GM18508 (cell line): ENCODE results near the gene PRSS3.
"Not testable (repeated sequence)": the region's sequence is repeated elsewhere in the genome, so short reads cannot be mapped to it uniquely, and the experiment has no call there.

ENCODE experiments used
- ATAC-seq: cut with Tn5 transposase; IDR thresholded peaks from one replicate; pipeline ENCODE4 v1.9.1; 2021; ENCODE audit warnings: moderate number of reproducible peaks; ENCODE audit not compliant: insufficient read depth, unreplicated experiment

Gene PRSS3

DNA sequence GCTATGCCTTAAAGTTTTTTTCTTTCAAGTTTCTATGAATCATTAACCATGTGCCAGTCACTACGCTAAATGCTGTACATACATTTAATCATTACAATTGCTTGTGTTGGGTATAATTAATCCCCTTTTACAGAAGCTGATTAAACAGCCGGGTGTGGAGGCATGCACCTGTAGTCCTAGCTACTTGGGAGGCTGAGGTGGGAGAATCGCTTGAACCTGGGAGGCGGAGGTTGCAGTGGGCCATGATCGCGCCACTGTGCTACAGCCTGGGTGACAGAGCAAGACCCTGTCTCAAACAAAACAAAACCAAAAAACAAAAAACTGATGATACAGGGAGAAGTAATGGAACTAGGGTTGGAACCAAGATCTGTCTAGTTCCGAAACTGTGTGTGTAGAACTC, 20.4 kb downstream of the PRSS3 start:
- ATAC-seq, result no peak

DNA sequence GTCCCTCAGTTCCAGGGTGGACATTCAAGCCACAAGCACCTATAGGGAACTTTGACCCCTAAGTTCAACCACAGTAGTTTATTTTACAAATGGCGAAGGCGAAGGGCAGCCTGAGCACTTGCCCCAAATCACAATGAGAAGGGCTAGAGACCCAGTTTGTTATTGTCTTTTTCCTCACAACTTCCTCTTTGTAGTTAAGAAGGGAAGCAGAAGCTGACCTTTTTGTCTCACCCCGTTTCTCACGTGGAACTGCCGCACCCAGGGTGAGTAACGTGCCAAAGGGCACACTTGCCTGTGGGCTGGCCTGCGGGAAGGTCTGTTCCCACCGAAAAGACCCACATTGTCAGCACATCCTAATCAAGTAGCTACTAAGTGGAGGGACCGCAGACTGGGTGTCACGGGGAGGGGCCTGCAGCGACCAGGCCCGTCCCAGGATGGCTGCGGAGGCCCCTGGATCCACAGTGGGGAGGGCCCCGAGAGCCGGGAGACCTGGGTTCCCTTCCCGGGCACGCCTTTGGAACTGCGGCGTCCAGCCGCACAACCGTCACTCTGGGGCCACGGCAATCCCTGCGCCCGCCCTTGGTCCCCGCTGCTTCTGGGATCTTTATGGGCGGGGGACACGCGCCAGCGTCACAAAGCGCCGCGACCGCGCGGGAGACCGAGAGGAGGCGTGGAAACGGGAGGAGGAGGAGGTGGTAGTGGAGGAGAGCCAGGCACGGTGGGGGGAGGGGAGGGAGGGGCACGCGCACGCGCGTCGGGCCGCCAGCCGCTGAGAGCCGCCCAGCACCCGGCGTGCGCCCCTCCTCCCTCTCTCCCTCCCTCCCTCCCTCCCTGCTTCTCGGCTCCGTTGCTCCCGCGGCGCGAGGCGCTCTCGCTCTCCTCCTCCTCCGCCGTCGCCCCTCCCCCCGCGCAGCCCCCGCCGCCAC, 21.2 kb downstream of the PRSS3 start, which contains the start of gene UBE2R2:
UBE2R2 (plus strand) TSS at position 834 of the 926 bp plus-strand sequence. CDS start 598 bp downstream, outside the sequence.
- ATAC-seq, result peak; percentile 45

DNA sequence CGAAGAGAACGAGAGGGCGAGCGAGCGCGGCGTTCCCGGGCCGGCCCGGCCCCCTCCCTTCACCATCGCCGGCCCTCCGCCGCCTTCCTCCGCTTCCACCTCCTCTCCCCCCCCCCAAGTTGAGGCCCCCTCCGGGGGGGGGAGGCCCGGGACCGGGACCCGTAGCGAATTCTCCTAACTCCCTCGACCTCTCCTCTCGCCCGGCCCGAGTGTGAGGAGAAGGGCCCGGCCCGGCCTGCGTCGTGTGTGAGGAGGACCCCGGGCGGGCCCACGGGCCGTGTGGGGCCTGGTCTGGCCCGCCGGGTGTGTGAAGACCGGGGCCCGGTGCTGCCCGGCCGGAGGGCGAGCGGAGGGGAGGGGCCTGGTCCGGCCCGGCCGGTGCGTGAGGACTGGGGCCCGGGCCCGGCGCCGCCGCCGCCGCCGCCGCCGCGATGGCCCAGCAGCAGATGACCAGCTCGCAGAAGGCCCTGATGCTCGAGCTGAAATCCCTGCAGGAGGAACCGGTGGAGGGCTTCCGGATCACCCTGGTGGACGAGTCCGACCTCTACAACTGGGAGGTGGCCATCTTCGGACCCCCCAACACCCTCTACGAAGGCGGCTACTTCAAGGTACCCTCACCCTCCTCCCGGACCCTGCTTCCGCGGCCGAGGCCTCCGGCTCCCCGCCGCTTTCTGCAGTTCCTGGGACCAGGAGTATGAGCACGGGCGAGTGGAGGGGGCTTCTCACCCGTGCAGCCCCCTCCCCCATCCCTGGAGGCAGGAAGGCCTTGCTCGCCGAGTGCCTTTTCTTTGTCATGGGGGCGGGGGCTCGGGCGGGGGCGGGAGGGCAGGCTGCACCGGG, 22.2 kb downstream of the PRSS3 start:
- ATAC-seq, result no peak

DNA sequence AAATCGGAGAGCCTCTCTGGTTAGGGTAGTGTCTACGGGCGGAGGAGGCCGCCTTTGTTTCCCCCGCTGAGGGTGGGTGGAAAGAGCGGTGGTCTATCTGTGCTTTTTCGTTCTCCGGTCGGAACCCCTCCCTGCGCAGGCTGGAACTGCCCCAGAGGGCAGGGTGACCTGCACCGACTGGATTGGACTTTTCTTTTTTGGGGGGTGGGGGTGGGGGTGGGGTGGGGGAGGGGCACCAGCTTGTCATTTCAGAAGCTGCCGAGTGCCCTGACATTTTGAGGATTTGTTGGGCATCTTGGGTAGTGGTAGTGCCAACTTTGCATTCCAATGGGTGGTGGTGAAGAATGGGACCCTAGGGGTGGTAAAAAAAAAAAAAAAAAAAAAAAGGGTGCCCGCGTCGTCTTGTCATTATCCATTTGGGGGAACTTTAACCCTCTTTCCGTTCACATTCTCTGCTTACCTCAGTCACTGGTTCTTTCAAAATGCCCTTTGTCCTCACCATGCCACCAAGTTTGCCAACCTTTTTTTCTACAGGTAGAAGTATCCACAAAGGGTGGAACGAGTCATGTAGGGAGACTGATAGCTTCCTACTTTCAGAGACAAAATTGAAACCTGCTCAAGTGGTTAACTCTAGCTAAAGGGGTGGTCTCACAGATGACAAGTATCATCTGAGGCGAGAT, 22.9 kb downstream of the PRSS3 start:
- no peak for ATAC-seq

DNA sequence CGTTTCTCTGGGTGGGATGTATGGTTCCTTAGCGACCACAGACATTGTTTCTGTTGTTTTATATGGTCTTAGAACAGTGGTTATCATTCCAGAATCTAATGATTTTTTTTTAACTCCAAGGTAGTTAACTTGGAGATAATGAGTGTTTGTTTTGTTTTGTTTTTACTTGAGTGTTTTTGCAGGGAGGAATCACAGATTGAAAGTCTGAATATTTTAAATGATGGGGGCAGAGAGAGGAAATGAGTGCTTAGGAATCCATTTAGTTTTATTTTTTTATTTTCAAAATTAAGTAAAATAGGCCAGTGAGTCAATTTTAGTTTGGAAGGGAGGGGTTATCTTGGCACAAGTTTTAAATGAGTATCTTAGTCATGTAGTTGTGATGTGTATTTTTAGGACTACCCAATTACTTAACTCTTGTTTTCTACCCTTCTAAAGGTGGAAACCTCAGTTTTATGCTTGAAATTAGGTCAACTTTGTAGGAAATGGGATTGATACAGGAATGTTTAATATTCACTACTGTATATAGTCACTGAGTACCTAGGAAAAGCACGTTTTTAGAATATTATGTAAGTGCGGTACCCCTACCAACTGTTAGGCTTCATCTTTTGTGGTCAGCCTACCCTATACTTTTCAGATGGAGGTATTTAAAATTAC, 23.6 kb downstream of the PRSS3 start:
- ATAC-seq, result no peak

DNA sequence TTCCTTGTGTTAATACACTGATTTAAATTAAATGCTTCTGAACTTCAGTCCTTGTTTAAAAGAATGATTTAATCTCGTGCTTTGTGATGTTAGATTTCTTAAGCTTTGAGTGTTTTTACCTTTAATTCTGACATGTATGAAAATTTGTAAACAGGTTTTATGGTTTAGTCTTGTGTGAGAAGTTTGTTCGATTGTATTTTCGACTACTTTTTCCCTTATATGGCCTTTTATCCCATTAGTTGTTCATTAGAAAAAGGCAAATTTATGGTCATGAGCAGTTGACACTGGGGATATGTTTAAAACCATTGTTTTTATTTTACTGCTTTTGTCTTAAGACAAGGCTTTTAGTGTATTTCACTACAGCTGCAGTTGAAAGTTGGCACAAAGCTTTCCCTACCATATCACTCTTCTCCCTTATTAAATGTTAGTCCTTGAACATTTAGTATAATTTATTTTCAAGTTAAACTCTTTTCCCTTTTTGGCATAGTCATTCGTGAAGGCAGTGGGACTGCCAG, 24.9 kb downstream of the PRSS3 start:
- no peak for ATAC-seq

DNA sequence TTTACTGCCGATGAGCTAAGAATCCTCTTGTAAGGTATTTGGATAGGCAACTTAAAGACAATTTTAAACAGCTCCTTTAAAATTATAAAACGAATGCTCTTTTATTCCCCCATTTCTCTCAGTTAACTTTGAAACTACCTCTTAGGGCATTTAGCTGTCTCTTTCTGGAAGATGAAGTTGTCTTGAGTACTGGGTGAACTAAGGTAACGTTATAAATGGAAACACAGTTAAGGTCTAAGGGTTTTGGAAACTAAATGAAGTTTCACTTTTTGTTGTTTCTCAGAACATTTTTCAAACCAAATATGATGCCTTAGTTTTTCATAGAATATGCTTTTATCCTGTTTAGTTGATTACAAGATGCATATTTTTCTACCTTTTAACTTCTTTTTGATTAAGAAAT, 28.4 kb downstream of the PRSS3 start:
- ATAC-seq, result no peak

DNA sequence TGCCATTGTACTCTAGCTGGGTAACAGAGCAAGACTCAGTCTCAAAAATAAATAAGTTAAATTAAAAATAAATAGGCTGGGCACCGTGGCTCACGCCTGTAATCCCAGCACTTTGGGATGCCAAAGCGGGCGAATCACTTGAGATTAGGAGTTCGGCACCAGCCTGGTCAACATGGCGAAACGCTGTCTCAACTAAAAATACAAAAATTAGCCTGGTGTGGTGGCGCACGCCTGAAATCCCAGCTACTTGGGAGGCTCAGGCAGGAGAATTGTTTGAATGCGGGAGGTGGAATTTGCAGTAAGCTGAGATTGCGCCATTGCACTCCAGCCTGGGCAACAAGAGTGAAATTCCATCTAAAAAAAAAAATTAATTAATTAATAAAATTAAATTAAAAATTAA, 31.9 kb downstream of the PRSS3 start:
- ATAC-seq, result not testable (repeated sequence)

DNA sequence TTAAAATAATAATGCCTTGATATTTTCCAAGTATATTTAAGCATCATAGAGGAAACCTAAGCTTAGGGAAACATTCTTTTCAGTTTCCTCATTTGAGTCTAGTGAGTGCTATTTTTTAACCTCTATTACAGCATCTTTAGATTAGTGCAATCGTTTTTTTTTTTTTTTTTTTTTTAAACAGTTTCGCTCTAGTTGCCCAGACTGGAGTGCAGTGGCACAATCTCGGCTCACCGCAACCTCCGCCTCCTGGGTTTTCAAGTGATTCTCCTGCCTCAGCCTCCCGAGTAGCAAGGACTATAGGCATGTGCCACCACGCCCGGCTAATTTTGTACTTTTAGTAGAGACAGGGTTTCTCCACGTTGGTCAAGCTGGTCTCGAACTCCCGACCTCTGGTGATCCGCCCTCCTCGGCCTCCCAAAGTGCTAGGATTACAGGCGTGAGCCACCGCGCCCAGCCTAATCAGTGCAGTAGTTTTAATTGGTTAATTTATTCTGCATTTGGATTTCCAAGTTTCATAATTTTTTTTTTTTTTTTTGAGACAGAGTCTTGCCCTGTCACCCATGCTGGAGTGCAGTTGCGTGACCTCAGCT, 34.4 kb downstream of the PRSS3 start:
- not testable (repeated sequence) for ATAC-seq

DNA sequence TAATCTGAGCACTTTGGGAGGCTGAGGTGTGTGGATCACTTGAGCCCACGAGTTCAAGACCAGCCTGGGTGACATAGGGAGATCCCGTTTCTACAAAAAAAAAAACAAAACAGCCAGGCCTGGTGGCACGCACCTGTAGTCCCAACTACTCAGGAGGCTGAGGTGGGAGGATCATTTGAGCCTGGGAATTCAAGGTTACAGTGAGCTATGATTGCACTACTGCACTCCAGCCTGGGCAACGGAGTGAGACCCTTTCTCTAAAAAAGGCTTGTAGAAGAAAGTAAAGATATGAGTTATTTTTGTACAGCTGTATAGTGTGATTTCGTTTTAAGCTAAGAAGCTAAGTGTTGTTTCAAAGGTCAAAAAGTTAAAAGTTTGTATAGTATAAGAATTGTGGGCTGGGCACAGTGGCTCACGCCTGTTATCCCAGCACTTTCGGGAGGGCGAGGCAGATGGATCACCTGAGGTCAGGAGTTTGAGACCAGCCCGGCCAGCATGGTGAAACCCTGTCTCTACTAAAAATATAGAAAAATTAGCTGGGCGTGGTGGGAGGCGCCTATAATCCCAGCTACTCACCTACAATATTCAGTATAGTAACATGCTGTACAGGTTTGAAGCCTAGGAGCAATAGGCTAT, 40.4 kb downstream of the PRSS3 start:
- no peak for ATAC-seq

DNA sequence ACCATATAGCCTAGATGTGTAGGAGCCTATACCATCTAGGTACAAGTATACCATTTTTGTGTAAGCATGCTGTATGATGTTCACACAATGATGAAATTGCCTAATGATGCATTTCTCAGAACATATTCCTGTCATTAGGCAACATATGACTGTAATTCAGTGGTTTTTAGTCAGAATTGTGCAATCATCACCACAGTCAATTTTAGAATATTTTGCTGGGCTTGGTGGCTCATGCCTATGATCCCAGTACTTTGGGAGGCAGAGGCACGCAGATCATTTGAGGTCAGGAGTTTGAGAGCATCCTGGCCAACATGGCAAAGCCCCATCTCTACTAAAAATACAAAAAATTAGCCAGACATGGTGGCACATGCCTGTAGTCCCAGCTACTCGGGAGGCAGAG, 40.9 kb downstream of the PRSS3 start:
- not testable (repeated sequence) for ATAC-seq

DNA sequence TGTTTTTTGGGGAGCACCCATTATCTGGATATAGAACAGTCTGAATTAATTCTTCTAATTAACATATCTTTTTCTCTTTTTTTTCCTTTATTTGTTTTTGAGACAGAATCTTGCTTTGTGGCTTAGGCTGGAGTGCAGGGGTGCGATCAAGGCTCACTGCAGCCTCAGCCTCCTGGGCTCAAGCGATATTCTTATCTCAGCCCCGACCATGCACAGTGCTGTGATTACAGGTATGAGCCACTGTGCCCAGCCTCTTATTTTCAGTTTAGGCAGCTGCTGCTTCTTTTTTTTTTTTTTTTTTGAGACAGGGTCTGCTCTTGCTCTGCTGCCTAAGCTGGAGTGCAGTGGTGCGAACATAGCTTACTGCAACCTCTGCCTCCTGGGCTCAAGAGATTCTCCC, 41.8 kb downstream of the PRSS3 start:
- no peak for ATAC-seq

DNA sequence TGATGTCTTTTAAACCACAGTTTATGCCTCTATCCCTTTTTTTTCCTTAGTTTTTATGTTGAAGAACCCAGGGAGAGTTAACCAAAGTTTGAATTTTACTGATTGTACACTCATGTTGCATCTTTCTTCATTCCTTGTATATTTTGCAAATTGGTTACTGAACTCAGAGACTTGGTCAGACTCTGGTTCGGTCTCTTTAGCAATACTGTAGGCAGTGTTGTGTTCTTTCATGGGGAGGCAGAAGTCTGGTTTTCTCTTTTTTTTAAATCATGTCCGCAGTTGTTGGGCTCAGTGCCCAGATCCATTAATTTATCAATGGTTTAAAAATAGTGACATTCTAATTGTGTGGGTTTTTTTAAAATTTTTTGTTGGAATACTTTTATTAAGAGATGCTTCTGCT, 45.0 kb downstream of the PRSS3 start:
- ATAC-seq, result no peak

DNA sequence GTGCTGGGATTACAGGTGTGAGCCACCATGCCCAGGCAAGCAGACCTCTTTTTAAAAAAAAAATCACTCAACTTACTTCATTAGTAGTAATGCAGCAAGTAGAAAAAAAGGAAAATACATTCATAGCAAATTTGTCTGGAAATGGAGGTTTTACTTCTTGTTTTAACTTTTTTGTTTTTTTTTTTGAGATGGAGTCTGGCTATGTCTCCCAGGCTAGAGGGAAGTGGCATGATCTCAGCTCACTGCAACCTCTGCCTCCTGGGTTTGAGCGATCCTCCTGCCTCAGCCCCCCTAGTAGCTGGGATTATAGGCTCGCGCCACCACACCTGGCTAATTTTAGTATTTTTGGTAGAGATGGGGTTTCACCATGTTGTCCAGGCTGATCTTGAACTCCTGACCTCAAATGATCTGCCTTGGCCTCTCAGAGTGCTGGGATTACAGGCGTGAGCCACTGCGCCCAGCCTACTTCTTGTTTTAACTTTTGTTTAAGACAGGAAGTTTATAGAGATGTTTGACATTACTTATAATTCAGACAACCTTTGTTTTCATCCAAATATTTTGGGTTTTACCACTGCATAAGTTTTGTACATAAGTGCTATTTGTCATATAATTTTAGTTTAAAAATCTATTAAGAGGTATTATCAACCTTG, 48.1 kb downstream of the PRSS3 start:
- ATAC-seq, result no peak

DNA sequence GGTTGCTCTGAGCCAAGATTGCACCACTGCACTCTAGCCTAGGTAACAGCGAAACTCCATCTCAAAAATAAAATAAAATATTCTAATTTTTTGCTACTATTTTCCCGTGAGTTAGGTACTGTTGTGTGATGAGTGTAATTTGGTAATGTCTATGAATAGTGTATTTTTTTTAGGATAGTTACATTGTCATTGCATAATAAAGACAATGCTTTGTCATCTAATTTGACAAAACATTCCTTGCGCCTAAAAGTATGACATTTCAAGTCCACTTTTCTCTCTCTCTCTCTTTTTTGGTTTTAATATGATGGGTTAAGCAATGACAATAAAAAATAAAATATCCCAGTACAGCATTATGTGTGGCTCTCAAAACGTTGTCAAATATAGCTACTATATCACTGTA, 50.9 kb downstream of the PRSS3 start:
- ATAC-seq, result no peak

DNA sequence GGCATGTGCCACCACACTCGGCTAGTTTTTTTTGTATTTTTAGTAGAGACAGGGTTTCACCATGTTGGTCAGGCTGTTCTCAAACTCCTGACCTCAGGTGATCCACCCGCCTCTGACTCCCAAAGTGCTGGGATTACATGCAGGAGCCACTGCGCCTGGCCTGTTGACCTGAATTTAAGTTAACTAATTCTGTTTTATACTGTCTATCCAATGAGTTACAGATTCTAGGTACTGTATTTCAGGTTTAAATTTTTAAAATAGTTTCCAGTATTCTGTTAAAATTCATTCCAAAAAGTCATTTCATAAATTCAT, 52.5 kb downstream of the PRSS3 start:
- not testable (repeated sequence) for ATAC-seq
